Measurements from ENCODE around the gene TMEM235. TPM values are rescaled to one million over a fixed set of nuclear protein-coding genes. Genes with fewer than 3 reads are reported as not detected.
"Not testable (repeated sequence)": the region's sequence is repeated elsewhere in the genome, so short reads cannot be mapped to it uniquely, and the experiment has no call there.

The TMEM235 gene
- total RNA-seq, 1 donor, result not detected

DNA sequence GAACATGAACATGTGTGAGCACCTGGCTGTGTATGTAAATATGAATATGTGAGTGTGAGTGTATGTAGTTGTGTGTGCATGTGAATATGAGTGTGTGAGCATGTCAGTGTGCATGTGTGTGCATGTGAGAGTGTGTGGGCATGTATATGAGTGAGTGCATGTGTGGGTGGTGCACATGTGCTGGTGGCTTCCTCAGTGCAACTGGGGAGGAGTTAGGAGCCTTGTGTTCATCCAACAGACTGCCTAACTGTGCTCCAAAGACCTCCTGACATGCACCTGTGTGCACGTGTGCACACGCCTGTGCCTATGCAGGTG, 1.4 kb downstream of the TMEM235 start:
- H3K4me3 ChIP-seq (ENCODE audit: low read depth, low read length), result no peak overlapping the region
- no peak for DNase-seq (ENCODE audit: low read depth)
- TF ChIP-seq, protein P1, sequence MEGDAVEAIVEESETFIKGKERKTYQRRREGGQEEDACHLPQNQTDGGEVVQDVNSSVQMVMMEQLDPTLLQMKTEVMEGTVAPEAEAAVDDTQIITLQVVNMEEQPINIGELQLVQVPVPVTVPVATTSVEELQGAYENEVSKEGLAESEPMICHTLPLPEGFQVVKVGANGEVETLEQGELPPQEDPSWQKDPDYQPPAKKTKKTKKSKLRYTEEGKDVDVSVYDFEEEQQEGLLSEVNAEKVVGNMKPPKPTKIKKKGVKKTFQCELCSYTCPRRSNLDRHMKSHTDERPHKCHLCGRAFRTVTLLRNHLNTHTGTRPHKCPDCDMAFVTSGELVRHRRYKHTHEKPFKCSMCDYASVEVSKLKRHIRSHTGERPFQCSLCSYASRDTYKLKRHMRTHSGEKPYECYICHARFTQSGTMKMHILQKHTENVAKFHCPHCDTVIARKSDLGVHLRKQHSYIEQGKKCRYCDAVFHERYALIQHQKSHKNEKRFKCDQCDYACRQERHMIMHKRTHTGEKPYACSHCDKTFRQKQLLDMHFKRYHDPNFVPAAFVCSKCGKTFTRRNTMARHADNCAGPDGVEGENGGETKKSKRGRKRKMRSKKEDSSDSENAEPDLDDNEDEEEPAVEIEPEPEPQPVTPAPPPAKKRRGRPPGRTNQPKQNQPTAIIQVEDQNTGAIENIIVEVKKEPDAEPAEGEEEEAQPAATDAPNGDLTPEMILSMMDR (IDR thresholded peaks at IDR 0.05; ENCODE audit: insufficient read depth, low read depth, low read length), result no peak

DNA sequence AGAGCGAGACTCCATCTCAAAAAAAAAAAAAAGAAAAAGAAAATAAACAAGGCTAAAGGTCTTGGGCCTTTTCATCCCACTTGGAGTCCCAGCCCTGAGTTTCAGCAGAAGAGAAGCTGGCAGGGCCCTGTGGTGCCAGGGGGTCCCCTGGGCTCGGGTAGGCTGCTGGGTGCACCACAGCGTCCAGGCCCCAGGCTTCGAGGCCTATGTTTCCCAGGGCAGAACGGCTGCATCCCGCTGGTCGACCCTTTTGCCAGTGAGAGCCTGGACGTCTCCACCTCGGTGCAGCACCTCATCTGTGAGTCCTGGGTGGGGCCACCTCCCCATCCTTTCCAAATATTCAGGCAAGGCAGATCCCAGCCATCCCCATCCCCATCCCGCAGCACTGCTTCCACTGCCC, 2.2 kb downstream of the TMEM235 start:
- no peak overlapping the region for H3K4me3 ChIP-seq (ENCODE audit: low read depth, low read length)
- DNase-seq (ENCODE audit: low read depth), result no peak
- TF ChIP-seq, protein P1 (IDR thresholded peaks at IDR 0.05; ENCODE audit: insufficient read depth, low read depth, low read length), result no peak

DNA sequence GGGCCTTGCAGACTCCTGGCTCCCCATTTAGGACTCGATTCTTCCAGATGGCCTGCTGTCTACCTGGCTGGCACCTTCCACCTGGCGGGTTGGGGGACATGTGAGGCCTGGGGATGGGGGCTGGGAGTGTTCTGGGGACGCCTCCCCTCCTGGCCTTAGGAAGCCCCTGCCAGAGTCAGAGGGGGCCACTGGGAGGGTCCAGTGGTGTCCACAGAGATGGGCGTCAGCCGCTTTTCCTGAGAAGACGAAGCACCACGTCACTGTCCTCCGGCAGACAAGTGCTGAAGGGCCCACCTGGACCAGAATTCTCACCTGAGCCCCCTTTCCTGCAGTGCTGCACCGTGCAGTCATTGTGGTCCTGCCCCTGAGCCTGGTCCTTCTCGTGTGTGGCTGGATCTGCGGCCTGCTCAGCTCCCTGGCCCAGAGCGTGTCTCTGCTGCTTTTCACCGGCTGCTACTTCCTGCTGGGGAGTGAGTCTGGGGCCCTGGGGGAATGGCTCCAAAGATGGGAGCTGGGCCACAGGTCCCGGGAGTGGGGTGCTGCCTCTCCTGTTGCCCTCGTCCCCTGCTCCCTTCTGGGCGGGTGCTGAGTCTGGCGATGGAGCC, 2.9 kb downstream of the TMEM235 start:
- no peak for DNase-seq (ENCODE audit: low read depth)
- TF ChIP-seq, protein P1 (IDR thresholded peaks at IDR 0.05; ENCODE audit: insufficient read depth, low read depth, low read length), result no peak

DNA sequence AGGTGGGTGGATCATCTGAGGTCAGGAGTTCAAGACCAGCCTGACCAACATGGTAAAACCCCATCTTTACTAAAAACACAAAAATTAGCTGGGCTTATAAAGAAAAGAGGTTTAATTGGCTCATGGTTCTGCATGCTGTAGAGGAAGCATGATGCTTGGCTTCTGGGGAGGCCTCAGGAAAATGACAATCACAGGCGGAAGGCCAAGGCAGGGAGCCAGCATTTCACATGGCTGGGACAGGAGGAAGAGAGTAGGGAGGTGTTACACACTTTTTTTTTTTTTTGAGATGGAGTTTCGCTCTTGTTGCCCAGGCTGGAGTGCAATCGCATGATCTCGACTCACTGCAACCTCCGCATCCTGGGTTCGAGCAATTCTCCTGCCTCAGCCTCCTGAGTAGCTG, 3.6 kb downstream of the TMEM235 start:
- not testable (repeated sequence) for H3K4me3 ChIP-seq (ENCODE audit: low read depth, low read length); DNase-seq (ENCODE audit: low read depth)

More for the DNA sequence above, 2.9 kb downstream of the TMEM235 start:
- no peak overlapping the region for H3K4me3 ChIP-seq (ENCODE audit: low read depth, low read length)

- TF ChIP-seq, protein P1 (IDR thresholded peaks at IDR 0.05; ENCODE audit: insufficient read depth, low read depth, low read length), result no peak
- DNase-seq (ENCODE audit: low read depth), result no peak
- no peak overlapping the region for H3K4me3 ChIP-seq (ENCODE audit: low read depth, low read length)
These were observed 4.5 kb downstream of the TMEM235 start for GRCh38 chr17:78235885-78236284.

DNA sequence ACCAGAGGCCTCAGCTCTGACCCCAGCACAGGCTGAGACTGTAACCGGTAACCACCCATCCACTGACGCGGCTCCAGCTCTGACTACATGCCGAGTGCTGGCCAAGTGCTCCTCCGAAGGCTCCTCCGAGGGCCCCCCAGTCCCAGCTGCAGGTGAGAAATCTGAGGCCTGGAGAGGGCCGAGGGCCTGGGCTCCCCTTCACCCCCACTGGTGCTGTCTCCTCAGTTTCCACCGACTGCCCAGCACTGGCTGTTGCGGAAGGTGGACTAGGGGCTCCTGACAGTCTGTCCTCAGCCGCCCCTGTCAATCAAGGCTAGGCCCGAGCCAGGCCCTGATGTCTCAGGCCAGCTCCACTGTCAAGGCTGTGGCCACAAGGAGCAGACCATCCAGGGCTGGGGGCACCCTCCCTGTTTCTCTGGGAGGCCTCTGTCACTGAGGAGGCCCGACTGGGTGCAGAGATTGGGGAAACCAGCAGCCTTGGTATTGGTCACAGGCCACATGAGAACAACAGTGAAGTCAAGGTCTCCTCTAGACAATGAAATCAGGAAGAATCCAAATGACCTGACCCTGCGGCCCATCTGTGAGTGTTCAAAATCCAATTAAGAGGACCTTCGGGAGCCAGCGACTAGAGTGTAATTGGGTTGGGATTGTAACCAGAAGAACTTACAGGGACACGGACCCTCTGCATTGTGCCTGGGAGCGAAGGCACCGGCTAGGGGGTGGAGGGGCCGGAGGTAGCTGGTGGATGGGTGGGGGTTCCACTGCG, 5.1 kb downstream of the TMEM235 start:
- no peak overlapping the region for H3K4me3 ChIP-seq (ENCODE audit: low read depth, low read length)
- no peak for DNase-seq (ENCODE audit: low read depth)
- TF ChIP-seq, protein P1 (IDR thresholded peaks at IDR 0.05; ENCODE audit: insufficient read depth, low read depth, low read length), result no peak

GRCh38 chr17:78237401-78238012, 6.1 kb downstream of the TMEM235 start:
- TF ChIP-seq, protein P1 (IDR thresholded peaks at IDR 0.05; ENCODE audit: insufficient read depth, low read depth, low read length), result no peak
- DNase-seq (ENCODE audit: low read depth), result no peak
- no peak overlapping the region for H3K4me3 ChIP-seq (ENCODE audit: low read depth, low read length)

Measured in fibroblast of villous mesenchyme (primary cell).